Measurements from ENCODE around the gene TMEM38A. TPM values are rescaled to one million over a fixed set of nuclear protein-coding genes. Genes with fewer than 3 reads are reported as not detected.

Gene TMEM38A
- total RNA-seq, 1 experiment from 2014 or later, result 3.8 TPM

GRCh38 chr19:16676101-16676798 lies 15.3 kb downstream of the TMEM38A start:
- Mint-ChIP-seq H3K27ac (ENCODE audit: unreplicated experiment) (peak overlapping the region; percentile 73), H3K9me3 (ENCODE audit: unreplicated experiment) (no peaks in the 10 kb centered on the region), H3K36me3 (ENCODE audit: insufficient read depth, unreplicated experiment) (peaks cover 6% of the 10 kb centered on the region), H3K4me3 (ENCODE audit: unreplicated experiment) (peak overlapping the region; percentile 42), H3K4me1 (ENCODE audit: low read depth, unreplicated experiment) (peaks cover 7% of the 10 kb centered on the region), H3K27me3 (ENCODE audit: insufficient read depth, unreplicated experiment) (no peaks in the 10 kb centered on the region)
- POLR2A ChIA-PET, result interaction anchor here (0.6 kb wide), 1 partner anchor 1236 kb away, joined by 3 read pairs; no protein-coding TSS in a partner anchor
- CTCF ChIA-PET, result interaction anchor here (0.7 kb wide), 1 partner anchor 47 kb away, joined by 3 read pairs; no protein-coding TSS in a partner anchor
- peak; percentile 46 to 56 for DNase-seq
- Histone ChIP-seq H3K9me3 (no peaks in the 10 kb centered on the region), H3K36me3 (ENCODE audit: control insufficient read depth, insufficient read depth, low read length) (no peaks in the 10 kb centered on the region), H3K4me1 (peaks cover 5% of the 10 kb centered on the region; the same call in 1 of the 2 replicates), H3K27me3 (replicated peaks; ENCODE audit: control insufficient read depth, insufficient read depth, low read length) (no peaks in the 10 kb centered on the region), H3K4me3 (ENCODE audit: low read depth, low read length) (no peak overlapping the region)
- TF ChIP-seq CTCF (IDR thresholded peaks at IDR 0.05; ENCODE audit: insufficient read depth in 1 of 2, low read depth in 1 of 2, low read length in 1 of 2, severe bottlenecking in 1 of 2, unreplicated experiment in 1 of 2), result no peak
- intact Hi-C loops (cut with micrococcal nuclease; ENCODE audit: unreplicated experiment), result no loop called here
- no TSS peak for BruUV-seq (replicated peaks)

GRCh38 chr19:16677055-16677454 lies 16.1 kb downstream of the TMEM38A start:
- intact Hi-C loops (cut with micrococcal nuclease; ENCODE audit: unreplicated experiment), result no loop called here
- H3K4me3 ChIP-seq (ENCODE audit: low read depth, low read length), result no peak overlapping the region
- no peak for TF ChIP-seq CTCF (IDR thresholded peaks at IDR 0.05; ENCODE audit: insufficient read depth in 1 of 2, low read depth in 1 of 2, low read length in 1 of 2, severe bottlenecking in 1 of 2, unreplicated experiment in 1 of 2)
- Mint-ChIP-seq H3K36me3 (ENCODE audit: insufficient read depth, unreplicated experiment) (peaks cover 6% of the 10 kb centered on the region), H3K9me3 (ENCODE audit: unreplicated experiment) (no peaks in the 10 kb centered on the region), H3K27me3 (ENCODE audit: insufficient read depth, unreplicated experiment) (no peaks in the 10 kb centered on the region), H3K4me1 (ENCODE audit: low read depth, unreplicated experiment) (peaks cover 7% of the 10 kb centered on the region), H3K4me3 (ENCODE audit: unreplicated experiment) (no peak overlapping the region), H3K27ac (ENCODE audit: unreplicated experiment) (no peak overlapping the region)
- H3K36me3 ChIP-seq (ENCODE audit: control insufficient read depth, insufficient read depth, low read length), result no peaks in the 10 kb centered on the region
- peaks cover 5% of the 10 kb centered on the region; the same call in 1 of the 2 replicates for H3K4me1 ChIP-seq
- no peak for DNase-seq
- ChIA-PET POLR2A (no interaction called here), CTCF (interaction anchor here (0.7 kb wide), 1 partner anchor 48 kb away, joined by 3 read pairs; no protein-coding TSS in a partner anchor)
- H3K9me3 ChIP-seq, result no peaks in the 10 kb centered on the region
- H3K27me3 ChIP-seq (replicated peaks; ENCODE audit: control insufficient read depth, insufficient read depth, low read length), result no peaks in the 10 kb centered on the region
- no TSS peak for BruUV-seq (replicated peaks)

- Mint-ChIP-seq H3K4me3 (ENCODE audit: unreplicated experiment) (no peak overlapping the region), H3K27me3 (ENCODE audit: insufficient read depth, unreplicated experiment) (no peaks in the 10 kb centered on the region), H3K9me3 (ENCODE audit: unreplicated experiment) (no peaks in the 10 kb centered on the region), H3K36me3 (ENCODE audit: insufficient read depth, unreplicated experiment) (peaks cover 6% of the 10 kb centered on the region), H3K27ac (ENCODE audit: unreplicated experiment) (no peak overlapping the region), H3K4me1 (ENCODE audit: low read depth, unreplicated experiment) (peaks cover 7% of the 10 kb centered on the region)
- Histone ChIP-seq H3K9me3 (no peaks in the 10 kb centered on the region), H3K36me3 (ENCODE audit: control insufficient read depth, insufficient read depth, low read length) (no peaks in the 10 kb centered on the region), H3K27me3 (replicated peaks; ENCODE audit: control insufficient read depth, insufficient read depth, low read length) (no peaks in the 10 kb centered on the region), H3K4me1 (peaks cover 5% of the 10 kb centered on the region; the same call in 1 of the 2 replicates), H3K4me3 (ENCODE audit: low read depth, low read length) (no peak overlapping the region)
- no peak for TF ChIP-seq CTCF (IDR thresholded peaks at IDR 0.05; ENCODE audit: insufficient read depth in 1 of 2, low read depth in 1 of 2, low read length in 1 of 2, severe bottlenecking in 1 of 2, unreplicated experiment in 1 of 2)
- intact Hi-C loops (cut with micrococcal nuclease; ENCODE audit: unreplicated experiment), result no loop called here
- no TSS peak for BruUV-seq (replicated peaks)
- ChIA-PET CTCF (no interaction called here), POLR2A (interaction anchor here (0.6 kb wide), 1 partner anchor 16 kb away, joined by 4 read pairs; no protein-coding TSS in a partner anchor)
- no peak for DNase-seq
Measured at GRCh38 chr19:16678498-16678897, 17.6 kb downstream of the TMEM38A start.

Data from Caco-2 (cell line).